Right hindlimb (tissue), 1 donor: Measurements from ENCODE around the gene HGS.
A peak's percentile ranks its signal among the peaks of the same experiment; 100 is the strongest.
"Not testable (repeated sequence)": the region's sequence is repeated elsewhere in the genome, so short reads cannot be mapped to it uniquely, and the experiment has no call there.

Source experiments
- DNase-seq: peaks from one replicate; pipeline ENCODE4 v3.0.0-alpha.2; 2018

Gene HGS

GRCh38 chr17:81720267-81721071, 36.7 kb downstream of the HGS start:
- no peak for DNase-seq

- DNase-seq, result peak; percentile 37
Measured at GRCh38 chr17:81722184-81723120, 38.6 kb downstream of the HGS start.

GRCh38 chr17:81723651-81724209, 39.9 kb downstream of the HGS start:
- no peak for DNase-seq

- DNase-seq, result no peak
Measured at GRCh38 chr17:81725439-81725838, 41.6 kb downstream of the HGS start.

- no peak for DNase-seq
Measured at GRCh38 chr17:81726004-81726403, 42.2 kb downstream of the HGS start.

GRCh38 chr17:81727324-81728031, 43.7 kb downstream of the HGS start:
- DNase-seq, result no peak

- peak; percentile 80 for DNase-seq
Measured at GRCh38 chr17:81733507-81734404, 49.9 kb downstream of the HGS start.

GRCh38 chr17:81734405-81735263, 50.8 kb downstream of the HGS start:
- DNase-seq, result no peak

- no peak for DNase-seq
Measured at GRCh38 chr17:81735264-81736102, 51.7 kb downstream of the HGS start.

GRCh38 chr17:81737947-81738800, 54.4 kb downstream of the HGS start:
- no peak for DNase-seq

GRCh38 chr17:81738801-81739393, 55.1 kb downstream of the HGS start:
- DNase-seq, result no peak

GRCh38 chr17:81739593-81739992, 55.8 kb downstream of the HGS start:
- not testable (repeated sequence) for DNase-seq

GRCh38 chr17:81740395-81740961, 56.7 kb downstream of the HGS start:
- no peak for DNase-seq

- no peak for DNase-seq
Measured at GRCh38 chr17:81741049-81741593, 57.3 kb downstream of the HGS start.

- no peak for DNase-seq
Measured at GRCh38 chr17:81741594-81742452, 58.0 kb downstream of the HGS start.
